Body of pancreas (tissue), 4 donors: ENCODE results near the gene FAM135A. TPM values are rescaled to one million over a fixed set of nuclear protein-coding genes. Genes with fewer than 3 reads are reported as not detected.

ENCODE experiments used
- ATAC-seq: fragments of 150-250 bp; one replicate; pipeline ENCODE4 v1.9.1; 2016
- DNase-seq, 4 donors: peaks; one replicate each; pipeline ENCODE4 v3.0.0-alpha.2; 2019
- H3K27ac ChIP-seq, 4 donors: fragments of 200-600 bp; sonication (generic); 1 replicate in 3 of 4; 2 replicates in 1 of 4; pipeline versions ENCODE4 v1.5.1 to v1.6.1; 2016 to 2019; ENCODE audit warnings: mild to moderate bottlenecking in 1 of 4, mixed read lengths in 1 of 4, moderate library complexity in 1 of 4
- H3K27me3 ChIP-seq, 2 donors: fragments of 200-600 bp; sonication (generic); one replicate each; pipeline ENCODE4 v1.6.0; 2016; ENCODE audit warnings: mild to moderate bottlenecking in 1 of 2
- H3K36me3 ChIP-seq, 2 donors: fragments of 200-600 bp; sonication (generic); replicated peaks in 1 of 2; 2 replicates each; pipeline ENCODE4 v1.5.1; 2016; ENCODE audit warnings: low read depth in 2 of 2; ENCODE audit not compliant: insufficient read depth in 1 of 2
- H3K4me1 ChIP-seq: fragments of 200-600 bp; sonication (generic); one replicate; pipeline ENCODE4 v1.6.0; 2016
- H3K4me3 ChIP-seq, 2 donors: fragments of 200-600 bp; sonication (generic); 1 replicate in 1 of 2; 2 replicates in 1 of 2; pipeline ENCODE4 v1.5.1; 2016 to 2019
- H3K9me3 ChIP-seq, 3 donors: fragments of 200-600 bp; sonication (generic); 1 replicate in 2 of 3; 2 replicates in 1 of 3; pipeline ENCODE4 v1.5.1; 2016
- CTCF ChIP-seq, 7 experiments: fragments of 450-650 bp in 4 of 7; fragments of 200-600 bp in 3 of 7; sonication (generic) in 3 of 7; IDR thresholded peaks; one replicate each; pipeline ENCODE4 v1.5.1; 2016 to 2019; ENCODE audit warnings: antibody characterized with exemption in 7 of 7
- POLR2A ChIP-seq, 3 donors: fragments of 450-650 bp; IDR thresholded peaks; one replicate each; pipeline ENCODE4 v1.6.1; 2016; ENCODE audit warnings: antibody characterized with exemption in 3 of 3, mild to moderate bottlenecking in 2 of 3
- WGBS, 2 donors: methylation state at CpG; one replicate each; pipeline ENCODE4 v1.1.5; 2017; 5-methylcytosine and 5-hydroxymethylcytosine counted together
- intact Hi-C: fragments of 100-400 bp; cut with DNase I; formaldehyde crosslinking; loops from one replicate; pipeline ENCODE4 v1.15.1; 2023
- total RNA-seq, 2 donors: library from RNA; depleted of rRNA; stranded (reverse); fragments of >200 nt; gene quantifications; one replicate each; pipeline ENCODE4 v1.1.0, GENCODE V29; 2016

FAM135A gene
- 10 to 100 TPM; 19.4 to 29.3 TPM for total RNA-seq

DNA sequence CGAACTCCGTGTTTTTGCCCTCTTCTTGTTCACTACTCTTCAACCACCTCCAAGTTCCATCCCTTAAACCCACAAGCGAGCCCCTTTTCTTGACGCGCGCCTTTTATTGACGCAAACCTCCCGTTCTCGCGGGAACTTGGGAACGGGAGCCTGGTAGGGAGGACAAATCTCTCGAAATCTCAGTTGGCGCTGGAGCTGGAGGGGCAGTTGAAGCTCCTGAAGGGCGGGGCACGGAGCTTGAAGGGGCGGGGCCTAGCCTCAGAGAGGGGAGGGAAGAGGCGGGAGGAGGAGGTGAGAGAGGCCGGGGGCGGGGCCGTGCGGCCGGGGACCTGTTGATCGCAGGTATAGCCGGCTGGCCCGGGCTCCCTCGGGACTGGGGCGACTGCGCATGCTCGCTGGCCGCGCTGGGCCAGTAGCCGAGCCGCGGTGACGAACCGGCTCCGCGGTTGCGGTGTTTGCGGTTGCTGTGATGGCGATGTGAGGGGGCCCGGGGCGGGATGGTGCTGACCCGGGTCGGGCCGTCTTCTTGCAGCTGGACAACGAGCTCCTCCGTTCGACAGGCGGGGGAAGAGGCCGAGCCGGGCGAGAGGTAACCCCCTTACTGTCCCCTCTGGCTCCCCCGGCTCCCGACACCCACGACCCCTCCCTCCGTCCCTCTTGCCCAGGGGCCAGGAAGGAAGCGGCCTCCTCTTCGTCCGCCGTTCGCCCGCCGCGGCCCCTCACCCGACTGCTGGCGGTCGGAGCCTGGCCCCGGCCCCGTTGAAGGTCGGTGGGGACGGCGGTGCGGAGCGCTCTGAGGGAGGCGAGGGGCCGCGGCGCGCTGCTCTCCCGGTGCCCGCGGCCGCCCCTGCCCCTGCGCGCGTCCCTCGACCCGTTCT is at the start of gene FAM135A:
Gene FAM135A (plus strand): TSS at position 395 of the 878 bp plus-strand sequence. CDS start 14,835 bp downstream, outside the sequence.
- WGBS, 2 donors, result 0 to 1% methylated on average over 43 to 77 of the region's 89 CpGs
- peak; percentile 99 for ATAC-seq
- H3K9me3 ChIP-seq, result no peaks in the 10 kb centered on the region
- peak within 1 kb of the TSS; percentile 68 to 83 (median 78) for H3K27ac ChIP-seq
- H3K27me3 ChIP-seq, result no peaks in the 10 kb centered on the region
- no peaks in the 10 kb centered on the region for H3K36me3 ChIP-seq
- DNase-seq, result peak; percentile 99 to 100 (median 100)
- peaks cover 11% of the 10 kb centered on the region for H3K4me1 ChIP-seq
- peak within 1 kb of the TSS; percentile 60 to 83 for H3K4me3 ChIP-seq
- intact Hi-C loops, result no loop called here
- TF ChIP-seq CTCF (IDR thresholded peaks at IDR 0.05), result no peak
- peak; percentile 64 to 85 (median 84) for TF ChIP-seq POLR2A (IDR thresholded peaks at IDR 0.05)

- Histone ChIP-seq H3K9me3 (no peaks in the 10 kb centered on the region), H3K4me3 (no peak overlapping the region), H3K36me3 (no peaks in the 10 kb centered on the region), H3K4me1 (peaks cover 10% of the 10 kb centered on the region), H3K27me3 (no peaks in the 10 kb centered on the region), H3K27ac (peak overlapping the region; percentile 23 to 66 (median 43))
- peak; percentile 87 for ATAC-seq
- intact Hi-C loops, result loop anchor here (10.0 kb wide), 1 partner anchor 49 kb away; no protein-coding TSS in a partner anchor
- 40 to 52% methylated on average over 11 of the region's 11 CpGs for WGBS, 2 donors
- peak; percentile 57 to 80 (median 72) for DNase-seq
- TF ChIP-seq POLR2A (IDR thresholded peaks at IDR 0.05) (no peak), CTCF (IDR thresholded peaks at IDR 0.05) (peak in 2 of 7 experiments; percentile 29 to 49)
Observed at GRCh38 chr6:70363741-70364493, 49.4 kb upstream of the FAM135A start.

GRCh38 chr6:70369332-70369950 is 43.9 kb upstream of the FAM135A start:
- no peaks in the 10 kb centered on the region for H3K27me3 ChIP-seq
- H3K4me1 ChIP-seq, result peaks cover 5% of the 10 kb centered on the region
- ATAC-seq, result peak; percentile 82
- DNase-seq, result peak; percentile 63 to 74 (median 68)
- no peaks in the 10 kb centered on the region for H3K9me3 ChIP-seq
- intact Hi-C loops, result loop anchor here (10.0 kb wide), 1 partner anchor 55 kb away; no protein-coding TSS in a partner anchor
- peak; percentile 73 to 91 (median 87) for TF ChIP-seq CTCF (IDR thresholded peaks at IDR 0.05)
- TF ChIP-seq POLR2A (IDR thresholded peaks at IDR 0.05), result no peak
- no peak overlapping the region for H3K27ac ChIP-seq
- no peaks in the 10 kb centered on the region for H3K36me3 ChIP-seq
- no peak overlapping the region for H3K4me3 ChIP-seq
- 15 to 18% methylated on average over 5 of the region's 5 CpGs for WGBS, 2 donors

- intact Hi-C loops, result no loop called here
- no peak for ATAC-seq
Observed at GRCh38 chr6:70370496-70370895, 42.8 kb upstream of the FAM135A start.

More at GRCh38 chr6:70370496-70370895, 42.8 kb upstream of the FAM135A start:
- Histone ChIP-seq H3K36me3 (no peaks in the 10 kb centered on the region), H3K4me1 (peaks cover 5% of the 10 kb centered on the region), H3K9me3 (no peaks in the 10 kb centered on the region), H3K27me3 (no peaks in the 10 kb centered on the region), H3K27ac (no peak overlapping the region), H3K4me3 (no peak overlapping the region)
- WGBS, 2 donors, result 64 to 65% methylated on average over 4 of the region's 4 CpGs
- DNase-seq, result no peak
- TF ChIP-seq CTCF (IDR thresholded peaks at IDR 0.05) (no peak), POLR2A (IDR thresholded peaks at IDR 0.05) (no peak)
